Fibroblast of skin of back (primary cell): ENCODE data around the gene ALDH3B2. TPM values are rescaled to one million over a fixed set of nuclear protein-coding genes. Genes with fewer than 3 reads are reported as not detected.
"Not testable (repeated sequence)": the region's sequence is repeated elsewhere in the genome, so short reads cannot be mapped to it uniquely, and the experiment has no call there.

ENCODE experiments used
- DNase-seq: peaks from one replicate; pipeline ENCODE4 v3.0.0-alpha.2; 2013
- polyA plus RNA-seq, 2 experiments: library from polyadenylated mRNA; unstranded; fragments of 120-200 nt; gene quantifications; one replicate each; pipeline ENCODE4 v1.2.1, GENCODE V29; 2013; ENCODE audit not compliant: insufficient read length in 2 of 2

ALDH3B2 gene
- polyA plus RNA-seq (2013, experiment 1 of 2; ENCODE audit: insufficient read length) = not detected
- not detected for polyA plus RNA-seq (2013, experiment 2 of 2; ENCODE audit: insufficient read length)

- no peak for DNase-seq
Observed at GRCh38 chr11:67674442-67674871, at the start of gene ALDH3B2. Gene ALDH3B2, minus strand, starts transcription at chr11:67674623. Its CDS starts 7,688 bp downstream, at chr11:67666935.

GRCh38 chr11:67723036-67723435 is 48.6 kb upstream of the ALDH3B2 start:
- not testable (repeated sequence) for DNase-seq

GRCh38 chr11:67716226-67716625 is 41.8 kb upstream of the ALDH3B2 start:
- DNase-seq = not testable (repeated sequence)

GRCh38 chr11:67715801-67716200 is 41.4 kb upstream of the ALDH3B2 start:
- DNase-seq = not testable (repeated sequence)

- DNase-seq = not testable (repeated sequence)
Observed at GRCh38 chr11:67713892-67714509, 39.6 kb upstream of the ALDH3B2 start.

- DNase-seq = not testable (repeated sequence)
Observed at GRCh38 chr11:67711676-67712075, 37.3 kb upstream of the ALDH3B2 start.

- DNase-seq = not testable (repeated sequence)
Observed at GRCh38 chr11:67711212-67711611, 36.8 kb upstream of the ALDH3B2 start.

- DNase-seq = not testable (repeated sequence)
Observed at GRCh38 chr11:67709806-67710205, 35.4 kb upstream of the ALDH3B2 start.

GRCh38 chr11:67705264-67705663 is 30.8 kb upstream of the ALDH3B2 start:
- DNase-seq = no peak

GRCh38 chr11:67704524-67704923 is 30.1 kb upstream of the ALDH3B2 start:
- DNase-seq = no peak

- not testable (repeated sequence) for DNase-seq
Observed at GRCh38 chr11:67703709-67704108, 29.3 kb upstream of the ALDH3B2 start.

- DNase-seq = no peak
Observed at GRCh38 chr11:67700548-67701262, 26.3 kb upstream of the ALDH3B2 start.

GRCh38 chr11:67700141-67700540 is 25.7 kb upstream of the ALDH3B2 start:
- DNase-seq = no peak

GRCh38 chr11:67699521-67699920 is 25.1 kb upstream of the ALDH3B2 start:
- DNase-seq = no peak

GRCh38 chr11:67698247-67698646 is 23.8 kb upstream of the ALDH3B2 start:
- DNase-seq = peak; percentile 12

- DNase-seq = no peak
Observed at GRCh38 chr11:67697846-67698245, 23.4 kb upstream of the ALDH3B2 start.

- DNase-seq = no peak
Observed at GRCh38 chr11:67696998-67697397, 22.6 kb upstream of the ALDH3B2 start.

GRCh38 chr11:67695606-67696005 is 21.2 kb upstream of the ALDH3B2 start:
- no peak for DNase-seq

GRCh38 chr11:67694875-67695555 is 20.6 kb upstream of the ALDH3B2 start:
- no peak for DNase-seq

GRCh38 chr11:67691149-67691548 is 16.7 kb upstream of the ALDH3B2 start:
- DNase-seq = no peak

GRCh38 chr11:67689178-67689577 is 14.8 kb upstream of the ALDH3B2 start:
- no peak for DNase-seq

GRCh38 chr11:67687986-67688385 is 13.6 kb upstream of the ALDH3B2 start:
- no peak for DNase-seq

GRCh38 chr11:67685641-67686332 is 11.4 kb upstream of the ALDH3B2 start:
- DNase-seq = not testable (repeated sequence)
